Effector memory CD8-positive, alpha-beta T cell (primary cell): Measurements from ENCODE around the gene ZNF534.

Source experiments
- ATAC-seq: fragments of 150-1000 bp; cut with Tn5 transposase; replicated peaks from 2 replicates; pipeline ENCODE4 v1.10.0; 2021; ENCODE audit warnings: mild to moderate bottlenecking, moderate library complexity
- DNase-seq, 3 experiments: peaks; one replicate each; pipeline ENCODE4 v3.0.0; 2021
- H3K27ac Mint-ChIP-seq, 2 donors: one replicate each; pipeline ENCODE4 v1.8.0; 2022; ENCODE audit warnings: mild to moderate bottlenecking in 2 of 2, mixed read lengths in 2 of 2, moderate library complexity in 2 of 2
- H3K27me3 Mint-ChIP-seq, 2 donors: one replicate each; pipeline ENCODE4 v1.8.0; 2022; ENCODE audit warnings: mixed read lengths in 2 of 2
- H3K36me3 Mint-ChIP-seq: one replicate; pipeline ENCODE4 v1.8.0; 2022; ENCODE audit warnings: mild to moderate bottlenecking, moderate library complexity, mixed read lengths; ENCODE audit not compliant: insufficient read depth
- H3K4me1 Mint-ChIP-seq, 2 donors: one replicate each; pipeline ENCODE4 v1.8.0; 2022; ENCODE audit warnings: low read depth in 2 of 2, mixed read lengths in 2 of 2
- H3K4me3 Mint-ChIP-seq, 2 donors: one replicate each; pipeline ENCODE4 v1.8.0; 2022; ENCODE audit warnings: mild to moderate bottlenecking in 2 of 2, mixed read lengths in 2 of 2, moderate library complexity in 2 of 2
- H3K9me3 Mint-ChIP-seq, 2 donors: one replicate each; pipeline ENCODE4 v1.8.0; 2022; ENCODE audit warnings: mixed read lengths in 2 of 2
- total RNA-seq, 9 experiments: gene quantifications; one replicate each; lab custom pipeline; 2026; lab: John Stamatoyannopoulos, UW

The ZNF534 gene
- total RNA-seq, result 0 to 0.67 (median 0) reads per million in 9 experiments

DNA sequence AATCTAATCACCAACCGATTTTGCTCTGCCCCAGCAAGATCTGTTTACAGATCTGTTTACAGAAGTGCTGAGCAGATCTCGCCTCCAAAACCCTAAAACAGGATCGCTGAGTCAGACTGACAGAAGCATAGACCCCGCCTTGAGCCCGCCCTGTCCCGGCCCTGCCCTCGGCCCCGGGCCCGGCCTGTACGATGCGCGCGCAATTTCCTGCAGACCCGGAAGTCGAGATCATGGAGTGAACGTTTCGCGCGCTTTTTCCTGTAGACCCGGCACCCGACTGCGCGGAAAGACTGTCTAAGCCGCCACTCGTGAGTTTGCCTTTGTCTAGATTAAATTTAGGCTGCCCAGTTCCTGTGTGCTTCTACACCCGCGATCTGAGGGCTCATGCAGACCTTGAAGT lies at the start of gene ZNF534:
Gene ZNF534, plus strand, starts transcription at position 212 of the 400 bp plus-strand sequence. CDS start 2,327 bp downstream, outside the sequence.
- no peaks in the 10 kb centered on the region for H3K27me3 Mint-ChIP-seq
- ATAC-seq (no peak), DNase-seq (no peak)
- no peak within 1 kb of the TSS for H3K27ac Mint-ChIP-seq
- no peaks in the 10 kb centered on the region for H3K4me1 Mint-ChIP-seq
- H3K9me3 Mint-ChIP-seq, result peaks cover 9 to 15% of the 10 kb centered on the region in 2 donors
- H3K36me3 Mint-ChIP-seq, result no peaks in the 10 kb centered on the region
- H3K4me3 Mint-ChIP-seq, result no peak within 1 kb of the TSS

GRCh38 chr19:52391135-52391534 lies 37.8 kb upstream of the ZNF534 start:
- H3K36me3 Mint-ChIP-seq, result no peaks in the 10 kb centered on the region
- DNase-seq (no peak), ATAC-seq (no peak)
- no peaks in the 10 kb centered on the region for H3K4me1 Mint-ChIP-seq
- H3K9me3 Mint-ChIP-seq, result peaks cover 12 to 17% of the 10 kb centered on the region in 2 donors
- H3K4me3 Mint-ChIP-seq, result no peak overlapping the region
- H3K27ac Mint-ChIP-seq, result no peak overlapping the region
- no peaks in the 10 kb centered on the region for H3K27me3 Mint-ChIP-seq

DNA sequence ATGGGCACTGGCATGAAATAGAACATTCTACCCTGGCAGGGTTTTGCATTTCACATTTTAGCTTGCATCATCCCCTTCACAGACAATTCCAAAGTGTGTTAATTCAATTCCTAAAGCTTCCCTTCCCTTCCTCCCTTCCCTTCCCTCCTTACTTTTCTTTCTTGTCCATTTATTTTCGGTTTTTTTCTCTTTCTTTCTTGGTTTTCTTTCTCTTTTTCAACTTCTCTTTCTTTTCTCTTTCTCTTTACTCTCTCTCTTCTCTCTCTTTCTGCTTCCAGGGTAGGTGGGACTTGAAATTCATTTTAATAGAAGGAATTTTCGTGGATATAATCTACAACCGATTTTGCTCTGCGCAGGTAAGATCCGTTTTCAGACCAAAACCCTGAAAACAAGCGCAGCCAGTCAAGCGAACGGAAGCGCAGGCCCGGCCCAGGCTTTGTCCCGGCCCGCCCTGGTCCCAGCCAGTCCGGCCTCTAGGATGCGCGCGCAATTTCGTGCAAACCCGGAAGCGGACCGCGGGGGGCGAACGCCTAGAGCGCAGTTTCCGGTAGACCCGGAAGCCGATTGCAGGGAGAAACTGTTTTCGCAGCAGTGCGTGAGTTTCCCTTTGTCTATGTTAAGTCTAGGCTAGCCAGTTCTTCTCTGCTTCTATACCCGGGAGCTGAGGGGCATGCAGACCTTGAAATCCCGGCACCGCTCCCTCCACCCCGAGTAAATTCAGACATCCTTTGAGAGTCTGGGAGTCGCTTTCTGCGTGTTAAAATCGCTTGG lies 31.5 kb upstream of the ZNF534 start, which contains the start of gene ZNF528:
Gene ZNF528, plus strand, starts transcription at position 540 of the 771 bp plus-strand sequence. CDS start 4,165 bp downstream, outside the sequence.
- H3K9me3 Mint-ChIP-seq, result peaks cover 17 to 20% of the 10 kb centered on the region in 2 donors
- peaks cover 12 to 16% of the 10 kb centered on the region in 2 donors for H3K4me1 Mint-ChIP-seq
- H3K36me3 Mint-ChIP-seq, result peaks cover 37% of the 10 kb centered on the region

GRCh38 chr19:52398081-52398441 lies 30.9 kb upstream of the ZNF534 start:
- Mint-ChIP-seq H3K36me3 (peaks cover 38% of the 10 kb centered on the region), H3K27ac (peak overlapping the region; percentile 96 to 97), H3K9me3 (peaks cover 17 to 20% of the 10 kb centered on the region in 2 donors), H3K4me3 (peak overlapping the region; percentile 96 to 98), H3K4me1 (peaks cover 12 to 16% of the 10 kb centered on the region in 2 donors), H3K27me3 (no peaks in the 10 kb centered on the region)
- DNase-seq (peak in 1 of 3 experiments; percentile 4), ATAC-seq (peak; percentile 46)

More for the DNA sequence above, 31.5 kb upstream of the ZNF534 start, which contains the start of gene ZNF528:
- Mint-ChIP-seq H3K27ac (peak within 1 kb of the TSS; percentile 96 to 97), H3K4me3 (peak within 1 kb of the TSS; percentile 96 to 98), H3K27me3 (no peaks in the 10 kb centered on the region)
- ATAC-seq, result peak; percentile 98
- peak; percentile 92 to 94 (median 92) for DNase-seq

DNA sequence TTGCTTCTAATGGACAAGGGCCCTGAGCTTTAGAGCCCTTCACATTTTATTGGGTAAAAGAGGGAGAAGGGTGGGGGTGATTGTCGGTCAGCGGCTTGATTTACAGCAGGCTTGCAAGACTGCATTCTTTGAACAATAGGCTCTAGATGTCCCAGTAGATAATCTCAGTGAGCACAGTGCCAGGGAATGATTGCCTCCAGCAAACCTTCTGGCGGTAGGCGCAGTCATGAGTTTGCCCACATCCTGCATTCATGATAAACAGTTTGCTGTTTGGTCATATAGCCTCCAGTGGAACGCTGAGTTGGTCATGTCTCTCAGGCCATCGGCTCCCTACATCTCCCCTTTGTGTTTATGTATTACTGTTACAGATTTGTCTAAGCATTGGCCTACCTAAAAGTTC lies 18.7 kb upstream of the ZNF534 start:
- ATAC-seq (no peak), DNase-seq (no peak)
- no peak overlapping the region for H3K4me3 Mint-ChIP-seq
- H3K36me3 Mint-ChIP-seq, result peaks cover 35% of the 10 kb centered on the region
- H3K4me1 Mint-ChIP-seq, result no peaks in the 10 kb centered on the region
- no peak overlapping the region for H3K27ac Mint-ChIP-seq
- no peaks in the 10 kb centered on the region for H3K27me3 Mint-ChIP-seq
- peaks cover 0 to 3% of the 10 kb centered on the region in 2 donors for H3K9me3 Mint-ChIP-seq

GRCh38 chr19:52415711-52416110 lies 13.2 kb upstream of the ZNF534 start:
- Mint-ChIP-seq H3K9me3 (peaks cover 8 to 11% of the 10 kb centered on the region in 2 donors), H3K36me3 (no peaks in the 10 kb centered on the region), H3K4me3 (no peak overlapping the region), H3K4me1 (no peaks in the 10 kb centered on the region), H3K27ac (no peak overlapping the region), H3K27me3 (no peaks in the 10 kb centered on the region)
- DNase-seq, result no peak
- no peak for ATAC-seq

DNA sequence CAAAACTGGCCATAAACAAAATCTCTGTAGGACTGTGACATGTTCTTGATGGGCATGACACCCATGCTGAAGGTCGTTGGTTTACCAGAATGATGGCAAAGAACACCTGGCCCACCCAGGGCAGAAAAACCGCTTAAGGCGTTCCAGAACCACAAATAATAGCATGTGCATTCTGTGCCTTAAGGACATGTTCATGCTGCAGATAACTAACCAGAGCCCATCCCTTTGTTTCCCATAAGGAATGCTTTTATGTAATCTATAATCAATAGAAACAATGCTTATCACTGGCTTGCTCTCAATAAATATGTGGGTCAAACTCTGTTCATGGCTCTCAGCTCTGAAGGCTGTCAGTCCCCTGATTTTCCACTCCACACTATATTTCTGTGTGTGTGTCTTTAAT lies 13.2 kb downstream of the ZNF534 start:
- no peak overlapping the region for H3K27ac Mint-ChIP-seq
- no peak overlapping the region for H3K4me3 Mint-ChIP-seq
- peaks cover 16 to 32% of the 10 kb centered on the region in 2 donors for H3K9me3 Mint-ChIP-seq
- no peaks in the 10 kb centered on the region for H3K36me3 Mint-ChIP-seq
- DNase-seq (no peak), ATAC-seq (no peak)
- no peaks in the 10 kb centered on the region for H3K4me1 Mint-ChIP-seq
- H3K27me3 Mint-ChIP-seq, result peaks cover 0 to 7% of the 10 kb centered on the region in 2 donors

GRCh38 chr19:52444506-52444905 lies 15.6 kb downstream of the ZNF534 start:
- peaks cover 10 to 31% of the 10 kb centered on the region in 2 donors for H3K9me3 Mint-ChIP-seq
- no peaks in the 10 kb centered on the region for H3K36me3 Mint-ChIP-seq
- H3K4me3 Mint-ChIP-seq, result no peak overlapping the region
- no peak overlapping the region for H3K27ac Mint-ChIP-seq
- H3K27me3 Mint-ChIP-seq, result peaks cover 0 to 5% of the 10 kb centered on the region in 2 donors
- H3K4me1 Mint-ChIP-seq, result no peaks in the 10 kb centered on the region
- DNase-seq, result no peak
- no peak for ATAC-seq

- ATAC-seq, result no peak
- Mint-ChIP-seq H3K27ac (no peak overlapping the region), H3K4me3 (no peak overlapping the region), H3K36me3 (no peaks in the 10 kb centered on the region), H3K4me1 (peaks cover 5 to 12% of the 10 kb centered on the region in 2 donors), H3K9me3 (peaks cover 25 to 49% of the 10 kb centered on the region in 2 donors), H3K27me3 (peaks cover 0 to 5% of the 10 kb centered on the region in 2 donors)
- DNase-seq, result no peak
Observed at GRCh38 chr19:52451241-52451640, 22.3 kb downstream of the ZNF534 start.

GRCh38 chr19:52453324-52454094 lies 24.6 kb downstream of the ZNF534 start, which contains the start of gene ZNF578:
Gene ZNF578 (plus strand): TSS chr19:52453553. CDS start chr19:52501846, 48,293 bp downstream.
- Mint-ChIP-seq H3K27me3 (peaks cover 0 to 5% of the 10 kb centered on the region in 2 donors), H3K36me3 (peaks cover 13% of the 10 kb centered on the region), H3K27ac (peak within 1 kb of the TSS; percentile 26 to 67), H3K9me3 (peaks cover 32 to 48% of the 10 kb centered on the region in 2 donors), H3K4me3 (peak within 1 kb of the TSS; percentile 83 to 85), H3K4me1 (peaks cover 5 to 13% of the 10 kb centered on the region in 2 donors)
- ATAC-seq (peak; percentile 89), DNase-seq (peak; percentile 33 to 39 (median 35))

- ATAC-seq (no peak), DNase-seq (no peak)
- no peak overlapping the region for H3K4me3 Mint-ChIP-seq
- H3K27ac Mint-ChIP-seq, result no peak overlapping the region
- H3K27me3 Mint-ChIP-seq, result no peaks in the 10 kb centered on the region
- H3K36me3 Mint-ChIP-seq, result no peaks in the 10 kb centered on the region
- peaks cover 0 to 4% of the 10 kb centered on the region in 2 donors for H3K4me1 Mint-ChIP-seq
- H3K9me3 Mint-ChIP-seq, result peaks cover 13 to 17% of the 10 kb centered on the region in 2 donors
Observed at GRCh38 chr19:52464798-52465470, 36.0 kb downstream of the ZNF534 start.

DNA sequence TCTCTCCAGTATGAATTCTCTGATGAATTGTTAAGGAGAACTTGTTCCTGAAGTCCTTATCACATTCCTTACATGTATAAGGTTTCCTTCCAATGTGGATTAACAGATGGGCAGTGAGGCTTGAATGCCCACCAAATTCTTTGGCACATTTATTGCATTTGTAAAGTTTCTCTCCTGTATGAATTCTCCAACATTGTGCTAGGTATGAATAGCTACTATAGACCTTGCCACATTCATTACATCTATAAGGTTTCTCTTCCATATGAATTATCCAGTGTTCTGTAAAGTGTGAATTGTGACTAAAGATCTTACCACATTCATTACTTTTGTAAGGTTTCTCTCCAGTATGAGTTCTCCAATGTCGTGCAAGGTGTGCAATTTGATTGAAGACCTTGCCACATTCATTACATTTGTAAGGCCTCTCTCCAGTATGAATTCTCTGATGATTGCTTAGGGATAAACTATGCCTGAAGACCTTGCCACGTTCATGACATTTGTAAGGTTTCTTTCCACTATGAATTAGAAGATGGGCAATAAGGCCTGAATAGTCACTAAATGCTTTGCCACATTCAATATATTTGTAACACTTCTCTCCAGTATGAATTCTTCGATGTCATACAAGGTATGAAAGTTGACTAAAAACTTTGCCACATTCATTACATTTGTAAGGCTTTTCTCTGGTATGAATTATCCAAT lies 44.9 kb downstream of the ZNF534 start:
- Mint-ChIP-seq H3K27ac (no peak overlapping the region), H3K27me3 (no peaks in the 10 kb centered on the region), H3K4me3 (no peak overlapping the region), H3K36me3 (no peaks in the 10 kb centered on the region), H3K4me1 (no peaks in the 10 kb centered on the region), H3K9me3 (peaks cover 26 to 28% of the 10 kb centered on the region in 2 donors)
- no peak for ATAC-seq
- DNase-seq, result no peak
